HL-60 (cell line): ENCODE data around the gene SPDYE3.
A peak's percentile ranks its signal among the peaks of the same experiment; 100 is the strongest.
"Not testable (repeated sequence)": the region's sequence is repeated elsewhere in the genome, so short reads cannot be mapped to it uniquely, and the experiment has no call there.

Source experiments
- DNase-seq, 2 experiments: peaks; one replicate each; pipeline ENCODE4 v3.0.0-alpha.2; 2010 to 2020; ENCODE audit warnings: low read depth in 1 of 2, low spot score in 1 of 2
- H3K27ac ChIP-seq: fragments of 250-450 bp; sonication (Bioruptor Pico); replicated peaks from 2 replicates; pipeline ENCODE4 v1.5.1; 2020; ENCODE audit warnings: mild to moderate bottlenecking, moderate library complexity
- H3K27me3 ChIP-seq: fragments of 250-450 bp; sonication (Bioruptor Pico); 2 replicates; pipeline ENCODE4 v1.5.1; 2021; ENCODE audit warnings: mild to moderate bottlenecking, moderate library complexity; ENCODE audit not compliant: insufficient read depth, poor library complexity, severe bottlenecking
- H3K4me3 ChIP-seq: replicated peaks from 2 replicates; pipeline ENCODE4 v1.5.1; 2011; ENCODE audit warnings: mild to moderate bottlenecking, control low read depth, low read length; ENCODE audit not compliant: insufficient read depth
- GABPA ChIP-seq: IDR thresholded peaks from 2 replicates; pipeline ENCODE4 v1.6.1; 2012; ENCODE audit warnings: low read depth
- POLR2AphosphoS5 ChIP-seq: IDR thresholded peaks from 2 replicates; pipeline ENCODE4 v1.6.1; 2012; ENCODE audit warnings: low read depth
- SPI1 ChIP-seq: IDR thresholded peaks from 2 replicates; pipeline ENCODE4 v1.6.1; 2012; ENCODE audit warnings: low read depth, mild to moderate bottlenecking, borderline replicate concordance
- TF ChIP-seq, protein P1 (sequence below): IDR thresholded peaks from 2 replicates; pipeline ENCODE4 v1.6.1; 2012; ENCODE audit warnings: low read depth; ENCODE audit not compliant: insufficient replicate concordance
- TF ChIP-seq, protein P2 (sequence below): IDR thresholded peaks from one replicate; pipeline ENCODE4 v1.5.1; 2011; ENCODE audit warnings: low read length, control low read depth, inconsistent platforms; ENCODE audit not compliant: insufficient read depth

The SPDYE3 gene

DNA sequence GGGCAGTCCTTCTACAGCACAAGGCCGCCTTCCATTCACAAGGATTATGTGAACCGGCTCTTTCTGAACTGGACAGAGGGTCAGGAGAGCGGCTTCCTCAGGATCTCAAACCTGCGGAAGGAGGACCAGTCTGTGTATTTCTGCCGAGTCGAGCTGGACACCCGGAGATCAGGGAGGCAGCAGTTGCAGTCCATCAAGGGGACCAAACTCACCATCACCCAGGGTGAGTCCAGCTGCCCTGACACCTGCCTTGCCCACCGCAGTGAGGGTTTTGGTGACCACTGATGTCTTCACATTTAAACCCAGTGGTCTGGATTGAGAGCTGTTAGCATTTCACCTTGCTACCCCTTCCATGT lies 51.3 kb downstream of the SPDYE3 start:
- TF ChIP-seq GABPA: no peak
- TF ChIP-seq POLR2AphosphoS5: no peak
- TF ChIP-seq SPI1: no peak
- TF ChIP-seq, protein P1, sequence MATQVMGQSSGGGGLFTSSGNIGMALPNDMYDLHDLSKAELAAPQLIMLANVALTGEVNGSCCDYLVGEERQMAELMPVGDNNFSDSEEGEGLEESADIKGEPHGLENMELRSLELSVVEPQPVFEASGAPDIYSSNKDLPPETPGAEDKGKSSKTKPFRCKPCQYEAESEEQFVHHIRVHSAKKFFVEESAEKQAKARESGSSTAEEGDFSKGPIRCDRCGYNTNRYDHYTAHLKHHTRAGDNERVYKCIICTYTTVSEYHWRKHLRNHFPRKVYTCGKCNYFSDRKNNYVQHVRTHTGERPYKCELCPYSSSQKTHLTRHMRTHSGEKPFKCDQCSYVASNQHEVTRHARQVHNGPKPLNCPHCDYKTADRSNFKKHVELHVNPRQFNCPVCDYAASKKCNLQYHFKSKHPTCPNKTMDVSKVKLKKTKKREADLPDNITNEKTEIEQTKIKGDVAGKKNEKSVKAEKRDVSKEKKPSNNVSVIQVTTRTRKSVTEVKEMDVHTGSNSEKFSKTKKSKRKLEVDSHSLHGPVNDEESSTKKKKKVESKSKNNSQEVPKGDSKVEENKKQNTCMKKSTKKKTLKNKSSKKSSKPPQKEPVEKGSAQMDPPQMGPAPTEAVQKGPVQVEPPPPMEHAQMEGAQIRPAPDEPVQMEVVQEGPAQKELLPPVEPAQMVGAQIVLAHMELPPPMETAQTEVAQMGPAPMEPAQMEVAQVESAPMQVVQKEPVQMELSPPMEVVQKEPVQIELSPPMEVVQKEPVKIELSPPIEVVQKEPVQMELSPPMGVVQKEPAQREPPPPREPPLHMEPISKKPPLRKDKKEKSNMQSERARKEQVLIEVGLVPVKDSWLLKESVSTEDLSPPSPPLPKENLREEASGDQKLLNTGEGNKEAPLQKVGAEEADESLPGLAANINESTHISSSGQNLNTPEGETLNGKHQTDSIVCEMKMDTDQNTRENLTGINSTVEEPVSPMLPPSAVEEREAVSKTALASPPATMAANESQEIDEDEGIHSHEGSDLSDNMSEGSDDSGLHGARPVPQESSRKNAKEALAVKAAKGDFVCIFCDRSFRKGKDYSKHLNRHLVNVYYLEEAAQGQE: no peak
- TF ChIP-seq, protein P2, sequence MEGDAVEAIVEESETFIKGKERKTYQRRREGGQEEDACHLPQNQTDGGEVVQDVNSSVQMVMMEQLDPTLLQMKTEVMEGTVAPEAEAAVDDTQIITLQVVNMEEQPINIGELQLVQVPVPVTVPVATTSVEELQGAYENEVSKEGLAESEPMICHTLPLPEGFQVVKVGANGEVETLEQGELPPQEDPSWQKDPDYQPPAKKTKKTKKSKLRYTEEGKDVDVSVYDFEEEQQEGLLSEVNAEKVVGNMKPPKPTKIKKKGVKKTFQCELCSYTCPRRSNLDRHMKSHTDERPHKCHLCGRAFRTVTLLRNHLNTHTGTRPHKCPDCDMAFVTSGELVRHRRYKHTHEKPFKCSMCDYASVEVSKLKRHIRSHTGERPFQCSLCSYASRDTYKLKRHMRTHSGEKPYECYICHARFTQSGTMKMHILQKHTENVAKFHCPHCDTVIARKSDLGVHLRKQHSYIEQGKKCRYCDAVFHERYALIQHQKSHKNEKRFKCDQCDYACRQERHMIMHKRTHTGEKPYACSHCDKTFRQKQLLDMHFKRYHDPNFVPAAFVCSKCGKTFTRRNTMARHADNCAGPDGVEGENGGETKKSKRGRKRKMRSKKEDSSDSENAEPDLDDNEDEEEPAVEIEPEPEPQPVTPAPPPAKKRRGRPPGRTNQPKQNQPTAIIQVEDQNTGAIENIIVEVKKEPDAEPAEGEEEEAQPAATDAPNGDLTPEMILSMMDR: no peak
- DNase-seq: no peak
- H3K27me3 ChIP-seq: no peaks in the 10 kb centered on the region
- H3K4me3 ChIP-seq: no peak overlapping the region
- H3K27ac ChIP-seq: no peak overlapping the region; the same call in 1 of the 2 replicates

DNA sequence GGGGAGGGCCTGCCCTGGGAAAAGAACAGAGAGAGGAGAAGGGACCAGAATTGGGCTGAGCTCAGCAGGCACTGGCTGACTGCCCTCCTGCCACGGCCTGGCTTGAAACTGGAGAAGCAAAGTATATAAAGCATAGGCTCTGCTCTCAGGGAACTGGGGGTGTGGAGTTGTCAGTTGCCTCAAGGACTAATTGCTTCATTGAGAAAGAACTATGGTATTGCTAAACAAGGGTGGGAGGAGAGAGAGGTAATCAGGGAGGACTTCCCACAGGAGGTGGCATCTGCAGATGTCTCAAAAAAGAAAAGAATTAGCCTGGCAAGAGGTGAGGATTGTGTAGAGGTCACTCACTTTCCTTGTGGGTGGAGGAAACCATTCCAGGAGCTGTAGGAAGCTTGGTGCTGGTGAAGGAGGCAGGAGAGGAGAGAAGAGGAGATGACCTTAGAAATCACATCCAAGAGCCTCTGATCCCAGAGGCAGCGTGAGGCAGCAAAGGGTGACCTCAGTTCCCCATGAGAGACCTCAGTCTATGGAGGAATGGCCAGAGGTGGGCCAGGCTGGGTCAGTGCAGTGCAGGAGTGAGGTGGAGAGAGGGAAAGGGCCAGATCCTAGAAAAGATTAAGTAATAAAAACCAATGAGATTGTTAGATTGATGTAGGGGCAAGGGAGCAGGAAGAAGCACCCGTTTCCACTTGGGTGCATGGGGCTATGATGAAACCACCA lies 52.8 kb downstream of the SPDYE3 start:
- Histone ChIP-seq H3K27me3 (no peaks in the 10 kb centered on the region), H3K27ac (peak overlapping the region; percentile 52), H3K4me3 (no peak overlapping the region)
- no peak for TF ChIP-seq GABPA
- no peak for TF ChIP-seq SPI1
- peak in 1 of 2 experiments; percentile 64 for DNase-seq

DNA sequence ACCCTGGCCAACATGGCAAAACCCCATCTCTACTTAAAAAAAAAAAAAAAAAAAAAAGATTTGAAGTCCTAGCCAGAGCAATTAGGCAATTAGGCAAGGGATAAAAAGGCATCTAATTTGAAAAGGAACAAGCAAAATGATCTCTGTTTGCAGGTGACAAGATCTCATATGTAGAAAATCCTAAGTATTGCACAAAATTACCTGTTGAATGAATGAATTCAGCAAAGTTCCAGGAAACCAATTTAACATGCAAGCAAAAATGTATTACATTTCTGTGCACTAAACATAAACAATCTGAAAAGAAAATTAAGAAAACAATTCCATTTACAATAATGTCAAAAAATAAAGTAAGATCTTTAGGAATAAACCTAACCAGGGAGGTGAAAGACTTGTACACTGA lies 55.6 kb downstream of the SPDYE3 start:
- no peak for DNase-seq
- Histone ChIP-seq H3K27me3 (no peaks in the 10 kb centered on the region), H3K4me3 (no peak overlapping the region), H3K27ac (no peak overlapping the region)
- TF ChIP-seq, protein P1: no peak
- TF ChIP-seq, protein P2: no peak
- TF ChIP-seq POLR2AphosphoS5 (no peak), GABPA (no peak), SPI1 (no peak)

DNA sequence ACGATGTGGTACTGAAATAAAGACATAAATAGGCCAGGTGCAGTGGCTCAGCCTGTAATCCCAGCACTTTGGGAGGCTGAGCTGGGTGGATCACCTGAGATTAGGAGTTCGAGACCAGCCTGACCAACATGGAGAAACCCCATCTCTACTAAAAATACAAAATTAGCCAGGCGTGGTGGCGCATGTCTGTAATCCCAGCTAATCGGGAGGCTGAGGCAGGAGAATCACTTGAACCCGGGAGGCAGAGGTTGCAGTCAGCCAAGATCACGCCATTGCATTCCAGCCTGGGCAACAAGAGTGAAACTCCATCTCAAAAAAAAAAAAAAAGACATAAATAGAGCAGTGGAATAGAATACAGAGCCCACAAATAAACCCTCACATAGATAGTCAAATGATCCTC lies 56.3 kb downstream of the SPDYE3 start:
- not testable (repeated sequence) for DNase-seq, H3K4me3 ChIP-seq, H3K27ac ChIP-seq, H3K27me3 ChIP-seq

DNA sequence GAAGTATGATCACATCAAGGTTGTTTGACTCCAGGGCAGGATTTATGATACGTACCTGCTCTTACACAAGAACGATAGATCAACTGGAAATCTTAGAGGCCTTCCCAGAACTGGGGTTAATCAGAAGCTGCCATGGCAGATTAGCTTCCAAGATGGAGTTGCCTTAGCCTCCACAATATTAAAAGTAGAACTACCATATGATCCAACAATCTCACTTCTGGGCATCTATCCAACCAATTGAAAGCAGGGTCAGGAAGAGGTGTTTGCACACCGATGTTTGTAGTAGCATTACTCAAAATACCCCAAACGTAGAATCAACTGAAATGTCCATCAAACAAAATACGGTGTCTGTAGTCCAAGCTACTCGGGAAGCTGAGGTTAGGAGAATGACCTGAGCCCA lies 57.0 kb downstream of the SPDYE3 start:
- Histone ChIP-seq H3K27me3 (no peaks in the 10 kb centered on the region), H3K27ac (no peak overlapping the region), H3K4me3 (no peak overlapping the region)
- no peak for DNase-seq
- TF ChIP-seq GABPA: no peak
- TF ChIP-seq, protein P2: no peak
- TF ChIP-seq SPI1: no peak
- TF ChIP-seq, protein P1: no peak
- no peak for TF ChIP-seq POLR2AphosphoS5

DNA sequence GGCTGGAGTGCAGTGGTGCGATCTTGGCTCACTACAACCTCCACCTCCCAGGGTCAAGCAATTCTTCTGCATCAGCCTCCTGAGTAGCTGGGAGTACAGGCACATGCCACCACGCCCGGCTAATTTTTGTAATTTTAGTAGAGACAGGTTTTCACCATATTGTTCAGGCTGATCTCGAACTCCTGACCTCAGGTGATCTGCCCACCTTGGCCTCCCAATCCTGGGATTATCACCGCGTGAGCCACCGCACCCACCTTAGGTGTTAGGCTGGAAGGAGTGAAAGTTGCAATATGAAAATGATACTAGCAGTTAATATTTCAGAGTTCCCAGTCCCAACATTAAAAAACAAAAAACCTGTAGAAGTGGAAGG lies 58.5 kb downstream of the SPDYE3 start:
- H3K4me3 ChIP-seq, H3K27me3 ChIP-seq, DNase-seq: not testable (repeated sequence)
- peak overlapping the region; percentile 38 for H3K27ac ChIP-seq
